Heart left ventricle (tissue), 13 donors: ENCODE measurements around the gene EMC10.

Source experiments
- CTCF ChIP-seq, 12 donors: fragments of 200-600 bp; sonication (generic) in 4 of 12; IDR thresholded peaks; one replicate each; pipeline versions ENCODE4 v1.5.0 to v1.8.0; 2018 to 2022; ENCODE audit warnings: antibody characterized with exemption in 12 of 12, mild to moderate bottlenecking in 5 of 12
- POLR2A ChIP-seq, 2 donors: fragments of 450-650 bp; IDR thresholded peaks; one replicate each; pipeline ENCODE4 v1.6.1; 2017; ENCODE audit warnings: antibody characterized with exemption in 2 of 2, mild to moderate bottlenecking in 2 of 2, moderate library complexity in 2 of 2
- donor health status: ischemic (EF 13 %, LVEDD 7.1; RV severe dilation, severe dysfunction).
- donor health status: DM: no; HTN: yes; CAD: no.
- donor health status: DM: no; HTN: no; CAD: no.
- donor health status: ischemic (EF 25% LVEDD 6.9; RV normal size, moderate dysfunction).
- donor health status: ischemic (EF 25% LVEDD 5.7; RV mildly dilated, moderate dysfunction).
- donor health status: ischemic (EF 35%, LVEDD 5.7; RV mildly dilated, moderate dysfunction).
- donor health status: nonischemic (EF 11% LVEDD 7.7; RV severe dilation, severe dysfunction).
- donor health status: DM: yes; HTN: yes; CAD: no.
- donor health status: PGD.
- donor health status: ischemic (EF 29% LVEDD 5.4; RV normal size, mild dysfunction).
- donor health status: nonischemic (EF 23%, LVEDD 6.1; RV moderate dilation, normal function).

GRCh38 chr19:50512999-50513745, 36.9 kb downstream of the EMC10 start:
- no peak for TF ChIP-seq POLR2A (IDR thresholded peaks at IDR 0.05)
- no peak for TF ChIP-seq CTCF (IDR thresholded peaks at IDR 0.05)
